H1 (cell line): ENCODE results near the gene SF3B6. TPM values are rescaled to one million over a fixed set of nuclear protein-coding genes. Genes with fewer than 3 reads are reported as not detected.
A peak's percentile ranks its signal among the peaks of the same experiment; 100 is the strongest.
"Not testable (repeated sequence)": the region's sequence is repeated elsewhere in the genome, so short reads cannot be mapped to it uniquely, and the experiment has no call there.

ENCODE experiments used
- CTCF ChIA-PET: fragments of 300-600 bp; sonication (Branson Sonifier 250); formaldehyde crosslinking; loops from one replicate; lab custom pipeline; 2021; ENCODE audit not compliant: partially characterized antibody; lab: Charles Lee
- POLR2A ChIA-PET: fragments of 300-600 bp; sonication (Branson Sonifier 250); formaldehyde crosslinking; loops from one replicate; lab custom pipeline; 2021; ENCODE audit warnings: inconsistent platforms; ENCODE audit not compliant: partially characterized antibody; lab: Charles Lee
- DNase-seq, 2 experiments: peaks; one replicate each; pipeline versions ENCODE4 v3.0.0 to v3.0.0-alpha.2; 2010 to 2022; ENCODE audit warnings: low spot score in 2 of 2, low read depth in 1 of 2, mixed read lengths in 1 of 2
- FAIRE-seq: peaks from 2 replicates; lab custom pipeline; 2011; peaks lifted over from hg19 to GRCh38; lab: Jason Lieb, UNC
- H2AFZ ChIP-seq: 2 replicates; pipeline ENCODE4 v1.8.1; 2012; ENCODE audit warnings: low read length, inconsistent platforms
- H2AK5ac ChIP-seq: 2 replicates; pipeline ENCODE4 v1.6.1; 2013; ENCODE audit warnings: low read depth, low read length
- H2BK120ac ChIP-seq: replicated peaks from 2 replicates; pipeline ENCODE3; 2013; ENCODE audit warnings: low read depth, low read length, inconsistent platforms
- H2BK12ac ChIP-seq: 2 replicates; pipeline ENCODE4 v1.6.1; 2013; ENCODE audit warnings: low read depth, low read length
- H2BK15ac ChIP-seq: 2 replicates; pipeline ENCODE4 v1.6.1; 2013; ENCODE audit warnings: low read length
- H2BK20ac ChIP-seq: 2 replicates; pipeline ENCODE4 v1.6.1; 2013; ENCODE audit warnings: low read length
- H2BK5ac ChIP-seq: 2 replicates; pipeline ENCODE4 v1.6.1; 2013; ENCODE audit warnings: low read depth, low read length
- H3K14ac ChIP-seq: 2 replicates; pipeline ENCODE4 v1.6.1; 2013; ENCODE audit warnings: inconsistent platforms; ENCODE audit not compliant: insufficient read length
- H3K18ac ChIP-seq: 2 replicates; pipeline ENCODE4 v1.6.1; 2013; ENCODE audit warnings: low read length; ENCODE audit errors: extremely low read depth
- H3K23ac ChIP-seq: 2 replicates; pipeline ENCODE4 v1.6.1; 2013; ENCODE audit warnings: inconsistent platforms; ENCODE audit not compliant: insufficient read length
- H3K23me2 ChIP-seq: 2 replicates; pipeline ENCODE4 v1.6.1; 2013; ENCODE audit warnings: low read depth, low read length
- H3K27ac ChIP-seq: 2 replicates; pipeline ENCODE4 v1.6.1; 2011; ENCODE audit warnings: low read depth, low read length, inconsistent platforms
- H3K27me3 ChIP-seq, 4 experiments: replicated peaks in 1 of 4; 1 replicate in 1 of 4; 2 replicates in 3 of 4; pipeline versions ENCODE4 v1.6.1 to v1.8.1; 2011 to 2013; ENCODE audit warnings: low read length in 3 of 4, mild to moderate bottlenecking in 3 of 4, inconsistent platforms in 2 of 4, mixed read lengths in 2 of 4, moderate library complexity in 1 of 4; ENCODE audit not compliant: control insufficient read depth in 3 of 4, insufficient read depth in 3 of 4; ENCODE audit errors: extremely low read depth in 1 of 4
- H3K36me3 ChIP-seq, 4 experiments: 2 replicates each; pipeline versions ENCODE4 v1.6.1 to v1.8.1; 2011 to 2013; ENCODE audit warnings: mild to moderate bottlenecking in 4 of 4, low read length in 3 of 4, moderate library complexity in 2 of 4, control low read depth in 1 of 4, inconsistent platforms in 1 of 4; ENCODE audit not compliant: insufficient read depth in 4 of 4, control insufficient read depth in 2 of 4
- H3K4ac ChIP-seq: replicated peaks from 2 replicates; pipeline ENCODE3; 2013; ENCODE audit warnings: low read length, low read depth, mixed read lengths, inconsistent platforms; ENCODE audit not compliant: insufficient read length
- H3K4me1 ChIP-seq, 4 experiments: replicated peaks in 1 of 4; 1 replicate in 1 of 4; 2 replicates in 3 of 4; pipeline versions ENCODE4 v1.6.1 to v1.8.1; 2011 to 2013; ENCODE audit warnings: low read length in 3 of 4, inconsistent platforms in 2 of 4, mixed read lengths in 1 of 4; ENCODE audit not compliant: insufficient read depth in 4 of 4, control insufficient read depth in 3 of 4
- H3K4me2 ChIP-seq, 2 experiments: 2 replicates each; pipeline versions ENCODE4 v1.6.1 to v1.8.1; 2011 to 2013; ENCODE audit warnings: low read depth in 2 of 2, low read length in 2 of 2, control low read depth in 1 of 2, inconsistent platforms in 1 of 2, mild to moderate bottlenecking in 1 of 2; ENCODE audit not compliant: insufficient read depth in 1 of 2
- H3K4me3 ChIP-seq, 4 experiments: fragments of 200-600, 300-600 bp in 1 of 4; sonication (generic), shearing (Covaris generic), sonication (Bioruptor Twin) in 1 of 4; 2 replicates each; pipeline versions ENCODE4 v1.5.1 to v1.8.1; 2011 to 2016; ENCODE audit warnings: low read length in 4 of 4, low read depth in 3 of 4, control low read depth in 2 of 4, inconsistent platforms in 2 of 4, mild to moderate bottlenecking in 2 of 4, mixed read lengths in 1 of 4, moderate library complexity in 1 of 4; ENCODE audit not compliant: insufficient read depth in 2 of 4; ENCODE audit errors: extremely low read depth in 1 of 4
- H3K56ac ChIP-seq: replicated peaks from 2 replicates; pipeline ENCODE3; 2013; ENCODE audit warnings: low read depth, mild to moderate bottlenecking, mixed read lengths, low read length, inconsistent platforms; ENCODE audit not compliant: insufficient read length
- H3K79me1 ChIP-seq: 2 replicates; pipeline ENCODE4 v1.6.1; 2013; ENCODE audit warnings: low read depth, low read length, control low read depth
- H3K79me2 ChIP-seq, 2 experiments: 2 replicates each; pipeline versions ENCODE4 v1.6.1 to v1.8.1; 2012 to 2013; ENCODE audit warnings: low read length in 2 of 2, mild to moderate bottlenecking in 2 of 2, inconsistent platforms in 1 of 2; ENCODE audit not compliant: insufficient read depth in 2 of 2, control insufficient read depth in 1 of 2
- H3K9ac ChIP-seq, 4 experiments: replicated peaks in 1 of 4; 1 replicate in 1 of 4; 2 replicates in 3 of 4; pipeline versions ENCODE4 v1.6.1 to v1.8.1; 2011 to 2013; ENCODE audit warnings: low read depth in 3 of 4, low read length in 3 of 4, control low read depth in 2 of 4, mild to moderate bottlenecking in 2 of 4, moderate library complexity in 2 of 4, inconsistent platforms in 1 of 4; ENCODE audit errors: extremely low read depth in 1 of 4
- H3K9me3 ChIP-seq, 2 experiments: 2 replicates each; pipeline versions ENCODE4 v1.6.1 to v1.8.1; 2012 to 2013; ENCODE audit warnings: mild to moderate bottlenecking in 2 of 2, moderate library complexity in 2 of 2, control low read depth in 1 of 2, inconsistent platforms in 1 of 2, low read depth in 1 of 2, low read length in 1 of 2, mixed read lengths in 1 of 2; ENCODE audit not compliant: insufficient read depth in 2 of 2
- H4K20me1 ChIP-seq, 2 experiments: replicated peaks in 1 of 2; 2 replicates each; pipeline versions ENCODE3 to v1.8.1; 2011 to 2013; ENCODE audit warnings: inconsistent platforms in 2 of 2, low read length in 2 of 2, mild to moderate bottlenecking in 1 of 2; ENCODE audit not compliant: insufficient read depth in 2 of 2, control insufficient read depth in 1 of 2
- H4K5ac ChIP-seq: 2 replicates; pipeline ENCODE4 v1.6.1; 2013; ENCODE audit warnings: low read length, low read depth, mixed read lengths, inconsistent platforms; ENCODE audit not compliant: insufficient read length
- H4K8ac ChIP-seq: 2 replicates; pipeline ENCODE4 v1.8.0; 2013; ENCODE audit warnings: mild to moderate bottlenecking, moderate library complexity, low read length, inconsistent platforms; ENCODE audit not compliant: insufficient read depth; ENCODE audit errors: extremely low read depth
- H4K91ac ChIP-seq: replicated peaks from 2 replicates; pipeline ENCODE3; 2013; ENCODE audit warnings: low read length, mixed read lengths, inconsistent platforms; ENCODE audit not compliant: insufficient read length
- RBBP5 ChIP-seq: IDR thresholded peaks from 2 replicates; pipeline ENCODE4 v1.7.1; 2012; ENCODE audit warnings: low read depth, mild to moderate bottlenecking, inconsistent platforms, low read length, moderate library complexity, borderline replicate concordance
- TAF1 ChIP-seq: IDR thresholded peaks from 2 replicates; pipeline ENCODE4 v1.6.1; 2011; ENCODE audit warnings: mild to moderate bottlenecking, low read depth, low read length
- WGBS, 2 experiments: shearing (Covaris generic) in 1 of 2; methylation state at CpG; one replicate each; pipeline versions ENCODE4 v1.1.6 to v1.1.7; 2013 to 2015; ENCODE audit warnings: low lambda C conversion rate in 2 of 2, mixed read lengths in 2 of 2, inconsistent platforms in 1 of 2, low coverage in 1 of 2, missing lambda C conversion rate in 1 of 2; ENCODE audit not compliant: insufficient replicate concordance in 2 of 2, insufficient coverage in 1 of 2, insufficient read length in 1 of 2; ENCODE audit errors: extremely low coverage in 1 of 2, missing lambda C conversion rate in 1 of 2; 5-methylcytosine and 5-hydroxymethylcytosine counted together
- polyA plus RNA-seq, 7 experiments: library from polyadenylated mRNA; depleted of rRNA in 3 of 7; stranded (reverse) in 5 of 7; unstranded in 2 of 7; fragments of >200 nt in 5 of 7; fragments of 200-250 nt in 2 of 7; gene quantifications; 1 replicate in 5 of 7; 2 replicates in 1 of 7; 4 replicates in 1 of 7; pipeline versions ENCODE4 v1.2.1 to v1.2.3, GENCODE V29; 2011 to 2013; ENCODE audit warnings: missing spikeins in 2 of 7, mixed read lengths in 2 of 7
- total RNA-seq: library from RNA; stranded (reverse); fragmentation: NEBNext Ultra II Directional; extraction: Animal tissue kit (Norgen Biotek cat#: 25700); gene quantifications from 2 replicates; pipeline ENCODE4 v1.2.1, GENCODE V29; 2021

Gene SF3B6
- total and polyA plus RNA-seq, 2 of the 8 experiments (the other 6 are each of a cell fraction or from before 2014, with no cell fraction given), result 126 to 155 TPM

DNA sequence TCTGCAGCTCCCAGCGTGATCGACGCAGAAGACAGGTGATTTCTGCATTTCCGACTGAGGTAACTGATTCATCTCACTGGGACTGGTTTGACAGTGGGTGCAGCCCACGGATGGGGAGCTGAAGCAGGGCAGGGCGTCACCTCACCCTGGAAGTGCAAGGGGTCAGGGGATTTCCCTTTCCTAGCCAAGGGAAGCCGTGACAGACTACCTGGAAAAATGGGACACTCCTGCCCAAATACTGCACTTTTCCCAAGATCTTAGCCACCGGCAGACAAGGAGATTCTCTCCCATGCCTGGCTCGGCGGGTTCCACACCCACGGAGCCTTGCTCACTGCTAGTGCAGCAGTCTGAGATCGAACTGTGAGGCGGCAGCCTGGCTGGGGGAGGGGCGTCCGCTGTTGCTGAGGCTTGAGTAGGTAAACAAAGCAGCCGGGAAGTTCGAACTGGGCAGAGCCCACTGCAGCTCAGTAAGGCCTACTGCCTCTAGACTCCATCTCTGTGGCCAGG lies 19.1 kb upstream of the SF3B6 start:
- H3K79me2 ChIP-seq, H2BK15ac ChIP-seq, H2BK120ac ChIP-seq, H3K14ac ChIP-seq, H3K9me3 ChIP-seq, H3K79me1 ChIP-seq, H3K27me3 ChIP-seq, H4K20me1 ChIP-seq, H3K23ac ChIP-seq, H4K5ac ChIP-seq, H3K18ac ChIP-seq, H3K9ac ChIP-seq, H3K4me1 ChIP-seq, H3K23me2 ChIP-seq, H3K36me3 ChIP-seq, H4K91ac ChIP-seq, H4K8ac ChIP-seq, H3K4ac ChIP-seq, FAIRE-seq, H2BK20ac ChIP-seq, H2AK5ac ChIP-seq, H3K27ac ChIP-seq, H3K56ac ChIP-seq: not testable (repeated sequence)
- 0 out of 2 replicates have a peak overlapping the region, but pooled peaks have one; percentile 7 for H2BK12ac ChIP-seq
- ChIA-PET POLR2A (interaction anchor here (1.4 to 3.2 kb wide), 2 partner anchors 11 to 18 kb away, joined by 5 to 24 read pairs; partner anchors contain the start of gene TP53I3), CTCF (interaction anchor here (1.4 to 2.3 kb wide), 2 partner anchors 11 to 16 kb away, joined by 4 to 13 read pairs; partner anchors contain the start of gene TP53I3)
- WGBS, 2 experiments, result 44% methylated on average over 17 of the region's 17 CpGs; no CpG with 5 or more reads in 1 of the 2 experiments
- 0 out of 2 replicates have a peak overlapping the region, but pooled peaks have one; percentile 44 for H2BK5ac ChIP-seq
- H3K4me3 ChIP-seq, result peak overlapping the region in 1 of 4 experiments; percentile 41; a peak in 1 of 8 replicates
- DNase-seq, result peak in 1 of 2 experiments; percentile 70
- peak overlapping the region; percentile 97; the same call in 1 of the 2 replicates for H2AFZ ChIP-seq
- 0 out of 2 replicates have a peak, but pooled peaks have one; percentile 30 for TF ChIP-seq RBBP5
- 0 out of 2 replicates have a peak, but pooled peaks have one; percentile 16 for TF ChIP-seq TAF1
- peak overlapping the region; percentile 54 to 65 for H3K4me2 ChIP-seq
